ENCODE data around the gene LRG1. TPM values are rescaled to one million over a fixed set of nuclear protein-coding genes. Genes with fewer than 3 reads are reported as not detected.
A peak's percentile ranks its signal among the peaks of the same experiment; 100 is the strongest.

Gene LRG1
- 1.2 to 3.5 TPM (median 1.3 TPM) in 3 replicates for polyA plus RNA-seq
- 0.51 TPM for polyA plus RNA-seq (2011; ENCODE audit: low read depth)
- polyA plus RNA-seq (2011; cell fraction: cytosol; rRNA removed) = 1.2 and 1.5 TPM in 2 replicates
- polyA plus RNA-seq (2011; cell fraction: nucleus; rRNA removed) = 2.8 and 3.9 TPM in 2 replicates
- polyA plus RNA-seq (2012; ENCODE audit: low replicate concordance) = 0.78 and 1.9 TPM in 2 replicates
- 0.83 to 5.8 TPM (median 1.4 TPM) in 3 replicates for polyA minus RNA-seq
- 1.7 TPM for polyA minus RNA-seq (2011; cell fraction: cytosol; rRNA and poly(A)+ RNA removed)
- 1.9 and 2.3 TPM in 2 replicates for polyA minus RNA-seq (2011; cell fraction: nucleus; rRNA and poly(A)+ RNA removed)

- dilution Hi-C loops (cut with MboI; ENCODE audit: extremely low pct_ligation_motif_present, low sequenced_read_pairs) = no loop called here
- H4K20me1 ChIP-seq (ENCODE audit: control insufficient read depth, extremely low read depth, insufficient read depth, low read length) = no peaks in the 10 kb centered on the region
- no peaks in the 10 kb centered on the region for H3K79me2 ChIP-seq (ENCODE audit: control insufficient read depth, insufficient read depth, low read length)
- no peaks in the 10 kb centered on the region for H3K9me3 ChIP-seq (ENCODE audit: control insufficient read depth, low read depth, low read length)
- peak within 1 kb of the TSS; percentile 51 for H3K4me2 ChIP-seq (ENCODE audit: control insufficient read depth, extremely low read depth, insufficient read depth, low read depth, low read length)
- peaks cover 7% of the 10 kb centered on the region for H3K4me1 ChIP-seq (ENCODE audit: control insufficient read depth, extremely low read depth, insufficient read depth, low read length)
- H3K36me3 ChIP-seq (ENCODE audit: control insufficient read depth in 2 of 2, extremely low read depth in 1 of 2, insufficient read depth in 2 of 2, low read length in 2 of 2) = no peaks in the 10 kb centered on the region
- no peak for TF ChIP-seq EZH2 (IDR thresholded peaks at IDR 0.05; ENCODE audit: low read length)
- no peak for TF ChIP-seq CTCF (optimal IDR thresholded peaks at IDR 0.05 in 1 of 3, IDR thresholded peaks at IDR 0.05 in 1 of 3, conservative IDR thresholded peaks at IDR 0.05 in 1 of 3; ENCODE audit: extremely low read depth in 1 of 3, insufficient read depth in 2 of 3, low read length in 3 of 3)
- FAIRE-seq (peak; percentile 17), DNase-seq (ENCODE audit: low read depth, low spot score) (no peak)
- no peaks in the 10 kb centered on the region for H3K9me1 ChIP-seq (ENCODE audit: control insufficient read depth, extremely low read depth, insufficient read depth, low read length)
- H2AFZ ChIP-seq (ENCODE audit: control insufficient read depth, low read length) = peak within 1 kb of the TSS; percentile 34
- H3K4me3 ChIP-seq (ENCODE audit: control insufficient read depth in 2 of 3, extremely low read depth in 1 of 3, insufficient read depth in 2 of 3, low read depth in 1 of 3, low read length in 3 of 3) = peak within 1 kb of the TSS in 2 of 3 experiments; percentile 6 to 35
- H3K27ac ChIP-seq (ENCODE audit: control insufficient read depth, insufficient read depth, low read length) = no peak within 1 kb of the TSS
- no peak within 1 kb of the TSS for H3K9ac ChIP-seq (ENCODE audit: control insufficient read depth, extremely low read depth, insufficient read depth, low read length)
- no peaks in the 10 kb centered on the region for H3K27me3 ChIP-seq (ENCODE audit: control insufficient read depth, extremely low read depth, insufficient read depth, low read length)
Observed at GRCh38 chr19:4539693-4540581, at the start of gene LRG1. Gene LRG1 (minus strand): TSS chr19:4540036. CDS start chr19:4540013, 23 bp downstream.

- Histone ChIP-seq H3K36me3 (ENCODE audit: control insufficient read depth in 2 of 2, extremely low read depth in 1 of 2, insufficient read depth in 2 of 2, low read length in 2 of 2) (no peaks in the 10 kb centered on the region), H3K27ac (ENCODE audit: control insufficient read depth, insufficient read depth, low read length) (no peak overlapping the region), H3K9ac (ENCODE audit: control insufficient read depth, extremely low read depth, insufficient read depth, low read length) (no peak overlapping the region), H3K4me3 (ENCODE audit: control insufficient read depth in 2 of 3, extremely low read depth in 1 of 3, insufficient read depth in 2 of 3, low read depth in 1 of 3, low read length in 3 of 3) (no peak overlapping the region), H3K4me1 (ENCODE audit: control insufficient read depth, extremely low read depth, insufficient read depth, low read length) (peaks cover 5% of the 10 kb centered on the region), H4K20me1 (ENCODE audit: control insufficient read depth, extremely low read depth, insufficient read depth, low read length) (no peaks in the 10 kb centered on the region), H3K9me3 (ENCODE audit: control insufficient read depth, low read depth, low read length) (no peaks in the 10 kb centered on the region), H3K79me2 (ENCODE audit: control insufficient read depth, insufficient read depth, low read length) (no peaks in the 10 kb centered on the region), H3K27me3 (ENCODE audit: control insufficient read depth, extremely low read depth, insufficient read depth, low read length) (peaks cover 11% of the 10 kb centered on the region), H2AFZ (ENCODE audit: control insufficient read depth, low read length) (no peak overlapping the region), H3K4me2 (ENCODE audit: control insufficient read depth, extremely low read depth, insufficient read depth, low read depth, low read length) (no peak overlapping the region), H3K9me1 (ENCODE audit: control insufficient read depth, extremely low read depth, insufficient read depth, low read length) (no peaks in the 10 kb centered on the region)
- FAIRE-seq = no peak
- dilution Hi-C loops (cut with MboI; ENCODE audit: extremely low pct_ligation_motif_present, low sequenced_read_pairs) = no loop called here
- DNase-seq (ENCODE audit: low read depth, low spot score) = no peak
- no peak for TF ChIP-seq EZH2 (IDR thresholded peaks at IDR 0.05; ENCODE audit: low read length)
- TF ChIP-seq CTCF (optimal IDR thresholded peaks at IDR 0.05 in 1 of 3, IDR thresholded peaks at IDR 0.05 in 1 of 3, conservative IDR thresholded peaks at IDR 0.05 in 1 of 3; ENCODE audit: extremely low read depth in 1 of 3, insufficient read depth in 2 of 3, low read length in 3 of 3) = no peak
Observed at GRCh38 chr19:4588291-4588761, 48.5 kb upstream of the LRG1 start.
